DOHH2 (cell line): ENCODE measurements around the gene UBXN10.
A peak's percentile ranks its signal among the peaks of the same experiment; 100 is the strongest.

Experiments used
- H3F3A ChIP-seq: fragments of 200-600 bp; sonication (generic), shearing (Covaris generic); 2 replicates; pipeline ENCODE4 v1.6.0; 2016; ENCODE audit warnings: antibody characterized with exemption, mild to moderate bottlenecking; ENCODE audit not compliant: control insufficient read depth, insufficient read depth
- H3K27ac ChIP-seq: fragments of 200-600 bp; sonication (generic); 2 replicates; pipeline ENCODE4 v1.5.1; 2014; ENCODE audit warnings: low read depth, mild to moderate bottlenecking, low read length, moderate library complexity
- H3K27me3 ChIP-seq: fragments of 200-600 bp; sonication (generic); 2 replicates; pipeline ENCODE4 v1.6.1; 2014; ENCODE audit warnings: mild to moderate bottlenecking, low read length, mixed read lengths; ENCODE audit not compliant: control insufficient read depth
- H3K36me3 ChIP-seq: fragments of 200-600 bp; sonication (generic); 2 replicates; pipeline ENCODE4 v1.6.1; 2014; ENCODE audit warnings: mild to moderate bottlenecking, low read length, moderate library complexity, mixed read lengths; ENCODE audit not compliant: control insufficient read depth
- H3K4me1 ChIP-seq: fragments of 200-600 bp; sonication (generic); 2 replicates; pipeline ENCODE4 v1.6.1; 2014; ENCODE audit warnings: mild to moderate bottlenecking, low read length, mixed read lengths; ENCODE audit not compliant: control insufficient read depth
- H3K4me2 ChIP-seq: fragments of 200-600 bp; sonication (generic); 2 replicates; pipeline ENCODE4 v1.6.0; 2014; ENCODE audit warnings: mild to moderate bottlenecking, low read length, moderate library complexity
- H3K4me3 ChIP-seq: fragments of 200-600 bp; sonication (generic); 2 replicates; pipeline ENCODE4 v1.5.1; 2014; ENCODE audit warnings: mild to moderate bottlenecking, low read length, mixed read lengths
- H3K79me2 ChIP-seq: fragments of 200-600 bp; sonication (generic); 2 replicates; pipeline ENCODE4 v1.6.1; 2014; ENCODE audit warnings: mild to moderate bottlenecking, low read length, mixed read lengths; ENCODE audit not compliant: control insufficient read depth
- H3K9me2 ChIP-seq: fragments of 200-600 bp; sonication (generic); replicated peaks from 2 replicates; pipeline ENCODE4 v1.6.1; 2014; ENCODE audit warnings: mild to moderate bottlenecking, low read length, mixed read lengths; ENCODE audit not compliant: control insufficient read depth
- H3K9me3 ChIP-seq: fragments of 200-600 bp; sonication (generic); 2 replicates; pipeline ENCODE4 v1.6.1; 2014; ENCODE audit warnings: antibody characterized with exemption, low read length, mixed read lengths; ENCODE audit not compliant: control insufficient read depth, insufficient read depth
- H4K20me1 ChIP-seq: fragments of 200-600 bp; sonication (generic); 2 replicates; pipeline ENCODE4 v1.6.0; 2014; ENCODE audit warnings: low read depth, mild to moderate bottlenecking, antibody characterized with exemption, low read length, moderate library complexity; ENCODE audit not compliant: control insufficient read depth, insufficient read depth
- EZH2phosphoT487 ChIP-seq: fragments of 200-600 bp; sonication (generic); IDR thresholded peaks from 2 replicates; pipeline ENCODE4 v1.6.1; 2017; ENCODE audit warnings: borderline replicate concordance, mild to moderate bottlenecking, antibody characterized with exemption, low read length, moderate library complexity, mixed read lengths
- TF ChIP-seq, protein P1 (sequence below): fragments of 200-600 bp; sonication (generic); IDR thresholded peaks from one replicate; pipeline ENCODE4 v1.5.1; 2014; ENCODE audit warnings: antibody characterized with exemption, mild to moderate bottlenecking, low read depth, low read length; ENCODE audit not compliant: poor library complexity, severe bottlenecking

The UBXN10 gene

DNA sequence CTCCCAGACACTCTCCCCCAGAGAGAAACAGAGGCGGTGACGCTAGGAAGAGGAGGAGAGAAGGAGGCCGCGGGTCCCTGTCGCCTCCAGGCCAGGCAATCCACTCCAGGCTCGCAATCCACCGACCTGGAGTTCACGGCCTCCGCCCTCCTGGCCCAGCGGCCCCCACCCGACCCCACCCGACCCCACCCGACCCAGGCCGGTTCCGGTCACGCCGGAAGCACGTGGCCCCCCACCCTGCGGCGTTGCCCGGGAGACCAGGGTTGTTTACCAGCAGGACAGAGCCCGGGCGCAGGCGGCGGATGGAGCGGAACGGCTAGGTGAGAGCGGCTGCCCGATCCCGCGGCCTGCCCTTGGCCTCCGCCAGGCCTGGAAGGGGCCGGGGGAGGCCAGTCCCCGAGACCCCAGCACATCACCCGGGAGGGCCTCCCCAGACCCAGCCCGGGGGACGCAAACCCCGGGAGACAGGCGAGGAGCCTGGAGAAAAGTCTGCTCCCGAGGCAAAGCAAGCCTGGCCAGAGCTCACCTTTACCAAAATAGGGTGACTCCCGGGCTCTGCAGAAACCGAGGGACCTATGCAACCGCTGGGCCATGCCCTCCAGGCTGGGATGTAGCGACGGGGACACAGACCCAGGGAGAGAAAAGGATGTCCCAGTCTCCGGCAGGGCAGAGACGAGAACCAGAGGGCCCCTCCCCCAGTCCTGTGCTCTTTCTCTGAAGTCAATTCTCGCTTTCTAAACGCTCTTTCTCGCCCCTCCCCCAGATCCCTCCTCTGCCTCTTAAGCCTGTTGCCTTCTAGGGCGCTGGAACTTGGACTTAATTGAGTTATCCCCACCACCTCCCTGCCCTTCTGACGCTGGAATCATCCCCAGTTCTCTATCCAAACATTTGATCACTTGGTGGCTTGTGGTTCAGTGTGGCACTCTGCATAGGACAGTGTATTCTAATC is at the start of gene UBXN10, which contains the start of gene PLA2G2C:
Gene UBXN10, plus strand, starts transcription at position 263 of the 949 bp plus-strand sequence. CDS start 4,466 bp downstream, outside the sequence.
Gene PLA2G2C, minus strand, starts transcription at position 685 of the 949 bp plus-strand sequence. CDS start 9,155 bp downstream, outside the sequence.
- TF ChIP-seq, protein P1, sequence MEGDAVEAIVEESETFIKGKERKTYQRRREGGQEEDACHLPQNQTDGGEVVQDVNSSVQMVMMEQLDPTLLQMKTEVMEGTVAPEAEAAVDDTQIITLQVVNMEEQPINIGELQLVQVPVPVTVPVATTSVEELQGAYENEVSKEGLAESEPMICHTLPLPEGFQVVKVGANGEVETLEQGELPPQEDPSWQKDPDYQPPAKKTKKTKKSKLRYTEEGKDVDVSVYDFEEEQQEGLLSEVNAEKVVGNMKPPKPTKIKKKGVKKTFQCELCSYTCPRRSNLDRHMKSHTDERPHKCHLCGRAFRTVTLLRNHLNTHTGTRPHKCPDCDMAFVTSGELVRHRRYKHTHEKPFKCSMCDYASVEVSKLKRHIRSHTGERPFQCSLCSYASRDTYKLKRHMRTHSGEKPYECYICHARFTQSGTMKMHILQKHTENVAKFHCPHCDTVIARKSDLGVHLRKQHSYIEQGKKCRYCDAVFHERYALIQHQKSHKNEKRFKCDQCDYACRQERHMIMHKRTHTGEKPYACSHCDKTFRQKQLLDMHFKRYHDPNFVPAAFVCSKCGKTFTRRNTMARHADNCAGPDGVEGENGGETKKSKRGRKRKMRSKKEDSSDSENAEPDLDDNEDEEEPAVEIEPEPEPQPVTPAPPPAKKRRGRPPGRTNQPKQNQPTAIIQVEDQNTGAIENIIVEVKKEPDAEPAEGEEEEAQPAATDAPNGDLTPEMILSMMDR = no peak
- TF ChIP-seq EZH2phosphoT487 = no peak
- Histone ChIP-seq H3K9me3 (no peaks in the 10 kb centered on the region), H3K79me2 (no peaks in the 10 kb centered on the region), H3K27me3 (peaks cover 19% of the 10 kb centered on the region), H3K4me3 (no peak within 1 kb of the TSS), H3K4me2 (peak within 1 kb of the TSS; percentile 37), H3K4me1 (peaks cover 22% of the 10 kb centered on the region), H3K9me2 (no peaks in the 10 kb centered on the region), H3K36me3 (no peaks in the 10 kb centered on the region), H3F3A (no peaks in the 10 kb centered on the region), H3K27ac (no peak within 1 kb of the TSS), H4K20me1 (no peaks in the 10 kb centered on the region)

- Histone ChIP-seq H3K4me3 (no peak overlapping the region), H3F3A (no peaks in the 10 kb centered on the region), H3K4me1 (no peaks in the 10 kb centered on the region), H3K79me2 (no peaks in the 10 kb centered on the region), H3K4me2 (no peak overlapping the region), H3K27me3 (no peaks in the 10 kb centered on the region), H3K9me3 (no peaks in the 10 kb centered on the region), H3K27ac (no peak overlapping the region), H3K36me3 (no peaks in the 10 kb centered on the region), H4K20me1 (no peaks in the 10 kb centered on the region), H3K9me2 (no peaks in the 10 kb centered on the region)
- TF ChIP-seq EZH2phosphoT487 = no peak
- TF ChIP-seq, protein P1 = no peak
These were observed 49.6 kb upstream of the UBXN10 start for GRCh38 chr1:20136249-20136648.

- Histone ChIP-seq H3F3A (no peaks in the 10 kb centered on the region), H3K36me3 (no peaks in the 10 kb centered on the region), H3K27ac (no peak overlapping the region), H3K4me3 (no peak overlapping the region), H3K79me2 (no peaks in the 10 kb centered on the region), H3K9me2 (no peaks in the 10 kb centered on the region), H3K4me1 (no peaks in the 10 kb centered on the region), H4K20me1 (no peaks in the 10 kb centered on the region), H3K4me2 (no peak overlapping the region), H3K27me3 (no peaks in the 10 kb centered on the region), H3K9me3 (no peaks in the 10 kb centered on the region)
- TF ChIP-seq, protein P1 = no peak
- TF ChIP-seq EZH2phosphoT487 = no peak
These were observed 48.8 kb upstream of the UBXN10 start for GRCh38 chr1:20137055-20137454.
